Fibroblast of mammary gland (primary cell): ENCODE measurements around the gene CAMKMT.

Experiments
- DNase-seq: peaks from one replicate; pipeline ENCODE4 v3.0.0-alpha.2; 2010; ENCODE audit warnings: low read depth
- H3K4me3 ChIP-seq: 2 replicates; pipeline ENCODE4 v1.5.1; 2011; ENCODE audit warnings: low read depth, mild to moderate bottlenecking, low read length, moderate library complexity; ENCODE audit not compliant: control insufficient read depth
- CTCF ChIP-seq: conservative IDR thresholded peaks from 2 replicates; pipeline ENCODE4 v1.5.1; 2011; ENCODE audit warnings: low read depth, low read length, inconsistent platforms; ENCODE audit not compliant: control insufficient read depth, insufficient read depth

CAMKMT gene

GRCh38 chr2:44766777-44767176, 405.0 kb downstream of the CAMKMT start:
- no peak for TF ChIP-seq CTCF
- DNase-seq: no peak
- H3K4me3 ChIP-seq: no peak overlapping the region

- no peak for DNase-seq
- TF ChIP-seq CTCF: no peak
- no peak overlapping the region for H3K4me3 ChIP-seq
Observed at GRCh38 chr2:44767691-44768090, 405.9 kb downstream of the CAMKMT start.

- no peak for TF ChIP-seq CTCF
- H3K4me3 ChIP-seq: no peak overlapping the region
- DNase-seq: no peak
Observed at GRCh38 chr2:44768438-44769236, 406.9 kb downstream of the CAMKMT start.

- TF ChIP-seq CTCF: no peak
- H3K4me3 ChIP-seq: no peak overlapping the region
- no peak for DNase-seq
Observed at GRCh38 chr2:44769349-44770011, 407.7 kb downstream of the CAMKMT start.

DNA sequence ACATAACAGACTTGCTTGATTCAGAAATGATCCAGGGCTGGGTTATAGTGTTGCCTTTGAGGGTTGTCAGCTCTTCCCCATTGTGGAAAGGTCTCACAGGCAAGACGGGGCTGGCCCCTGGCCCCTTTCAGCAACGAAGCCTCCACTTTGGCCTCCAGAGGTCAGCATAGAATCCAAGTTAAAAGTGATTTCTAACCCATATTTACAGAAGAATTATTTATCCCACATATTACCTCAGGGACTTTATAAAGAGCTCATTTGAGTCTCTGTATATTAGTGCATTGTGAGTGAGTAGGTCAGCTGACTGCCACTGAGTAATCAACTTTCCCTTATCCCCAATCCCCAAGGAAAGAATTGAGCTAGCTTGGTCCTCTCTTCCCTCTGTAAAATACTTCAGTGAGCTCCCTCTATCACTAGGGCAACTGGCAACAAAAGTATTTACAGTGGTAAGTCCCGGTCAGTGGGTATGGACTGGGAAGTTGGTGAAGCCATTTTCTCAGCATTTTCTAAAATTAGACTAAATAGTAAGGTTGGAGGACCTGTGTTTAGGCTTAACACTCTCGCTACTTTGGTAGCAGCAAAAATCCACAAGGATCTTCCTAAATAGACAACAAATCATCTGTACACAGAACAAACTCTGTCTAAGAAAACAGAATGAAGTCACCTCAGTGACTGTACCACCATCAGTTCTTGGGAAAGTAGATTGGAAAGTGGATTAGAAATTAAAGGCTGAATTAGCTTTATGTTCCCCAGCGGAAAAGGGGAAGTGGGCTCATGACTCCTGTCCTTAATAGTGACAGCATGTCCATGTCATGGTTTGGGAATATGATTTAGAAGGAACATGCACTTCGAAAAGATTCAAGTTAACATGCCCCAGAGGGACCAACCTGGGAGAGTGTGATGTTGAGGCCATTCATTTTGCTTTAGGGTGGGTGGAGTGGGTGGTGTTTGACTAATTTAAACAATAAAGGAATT, 408.8 kb downstream of the CAMKMT start:
- peak; percentile 3 for TF ChIP-seq CTCF
- H3K4me3 ChIP-seq: no peak overlapping the region
- DNase-seq: no peak

DNA sequence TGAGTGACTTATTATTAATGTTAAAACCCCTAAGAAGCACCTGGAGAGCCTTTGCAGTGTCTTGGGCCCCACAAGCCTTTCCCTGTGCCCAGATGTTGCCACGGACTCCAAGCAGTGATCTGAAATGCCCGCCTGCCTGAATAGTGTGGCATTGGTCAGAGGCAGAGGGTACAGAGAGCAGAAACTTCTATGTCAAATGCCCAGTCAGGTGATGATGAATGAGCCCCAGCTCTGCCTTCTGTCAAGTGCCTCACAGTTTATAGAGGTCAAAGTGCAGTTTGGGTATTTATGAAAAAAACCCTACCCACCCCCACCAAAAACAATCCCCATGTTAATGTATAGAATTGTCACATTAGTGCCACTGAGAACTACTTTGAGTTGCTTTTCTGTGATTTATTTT, 409.8 kb downstream of the CAMKMT start:
- no peak for TF ChIP-seq CTCF
- H3K4me3 ChIP-seq: no peak overlapping the region
- no peak for DNase-seq
